ENCODE measurements around the gene MED12. TPM values are rescaled to one million over a fixed set of nuclear protein-coding genes. Genes with fewer than 3 reads are reported as not detected.
A peak's percentile ranks its signal among the peaks of the same experiment; 100 is the strongest.

MED12 gene
- total and polyA plus RNA-seq, 5 donors: 10.2 to 25.9 (median 22.6) TPM

DNA sequence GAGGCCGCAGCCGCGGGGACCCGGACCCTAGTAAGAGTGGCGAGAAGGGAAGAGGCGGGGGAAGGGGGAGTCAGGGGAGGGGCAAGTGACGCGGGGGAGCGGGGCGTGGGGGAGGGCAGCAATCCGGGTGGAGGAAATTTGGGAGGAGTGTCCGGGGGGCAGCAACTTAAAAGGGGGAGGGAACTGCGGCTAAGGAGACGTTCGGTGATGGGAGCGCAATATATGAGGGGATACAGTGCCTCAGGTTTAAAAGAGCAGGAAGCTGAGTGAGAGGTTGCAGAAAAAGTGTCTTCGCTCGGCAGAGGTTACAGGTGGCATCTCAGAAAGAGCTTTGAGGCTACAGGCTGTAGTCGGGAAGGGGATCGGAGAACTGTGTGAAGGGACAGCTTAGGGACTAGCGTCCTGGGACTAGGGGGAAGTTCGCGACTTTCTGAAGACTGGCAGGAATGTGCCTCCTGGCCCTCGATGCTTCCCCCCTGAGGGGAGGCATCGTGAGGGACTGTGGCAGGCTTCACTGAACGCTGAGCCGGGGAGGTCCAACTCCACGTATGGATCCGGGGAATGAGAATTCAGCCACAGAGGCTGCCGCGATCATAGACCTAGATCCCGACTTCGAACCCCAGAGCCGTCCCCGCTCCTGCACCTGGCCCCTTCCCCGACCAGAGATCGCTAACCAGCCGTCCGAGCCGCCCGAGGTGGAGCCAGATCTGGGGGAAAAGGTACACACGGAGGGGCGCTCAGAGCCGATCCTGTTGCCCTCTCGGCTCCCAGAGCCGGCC, 22.2 kb upstream of the MED12 start:
- peak overlapping the region; percentile 42 for H3K27ac ChIP-seq (ENCODE audit: low read length)
- H3K4me1 ChIP-seq (ENCODE audit: control insufficient read depth, insufficient read depth, low read length): peaks cover 5% of the 10 kb centered on the region
- WGBS: under 1% methylated on average over 46 of the region's 46 CpGs
- no peaks in the 10 kb centered on the region for H3K27me3 ChIP-seq (ENCODE audit: control insufficient read depth, insufficient read depth)
- intact Hi-C loops (cut with DNase I): loop anchor here in 2 of 4 donors (10.0 kb wide), 1 partner anchor 79 kb away; no protein-coding TSS in a partner anchor
- ATAC-seq: peak; percentile 85 to 88
- no peaks in the 10 kb centered on the region for H3K9me3 ChIP-seq (ENCODE audit: control insufficient read depth, low read length)
- DNase-seq: no peak
- peak overlapping the region; percentile 91 for H3K4me3 ChIP-seq (ENCODE audit: low read length)

- ATAC-seq (no peak), DNase-seq (peak in 1 of 3 donors; percentile 59)
- Histone ChIP-seq H3K4me1 (ENCODE audit: control insufficient read depth, insufficient read depth, low read length) (peaks cover 5% of the 10 kb centered on the region), H3K27me3 (ENCODE audit: control insufficient read depth, insufficient read depth) (no peaks in the 10 kb centered on the region), H3K27ac (ENCODE audit: low read length) (no peak overlapping the region), H3K4me3 (ENCODE audit: low read length) (peak overlapping the region; percentile 91), H3K9me3 (ENCODE audit: control insufficient read depth, low read length) (no peaks in the 10 kb centered on the region)
- intact Hi-C loops (cut with DNase I): loop anchor here in 2 of 4 donors (10.0 kb wide), 1 partner anchor 78 kb away; no protein-coding TSS in a partner anchor
- 3% methylated on average over 9 of the region's 9 CpGs for WGBS
Measured at GRCh38 chrX:71096760-71097032, 21.7 kb upstream of the MED12 start.

- 14% methylated on average over 2 of the region's 2 CpGs for WGBS
- peak in 1 of 2 donors; percentile 31 for ATAC-seq
- Histone ChIP-seq H3K9me3 (ENCODE audit: control insufficient read depth, low read length) (no peaks in the 10 kb centered on the region), H3K27me3 (ENCODE audit: control insufficient read depth, insufficient read depth) (no peaks in the 10 kb centered on the region), H3K4me3 (ENCODE audit: low read length) (no peak overlapping the region), H3K4me1 (ENCODE audit: control insufficient read depth, insufficient read depth, low read length) (peaks cover 5% of the 10 kb centered on the region), H3K27ac (ENCODE audit: low read length) (no peak overlapping the region)
- intact Hi-C loops (cut with DNase I): loop anchor here in 2 of 4 donors (10.0 kb wide), 1 partner anchor 76 kb away; no protein-coding TSS in a partner anchor
- DNase-seq: peak; percentile 43 to 86 (median 76)
Measured at GRCh38 chrX:71098302-71098701, 20.1 kb upstream of the MED12 start.

DNA sequence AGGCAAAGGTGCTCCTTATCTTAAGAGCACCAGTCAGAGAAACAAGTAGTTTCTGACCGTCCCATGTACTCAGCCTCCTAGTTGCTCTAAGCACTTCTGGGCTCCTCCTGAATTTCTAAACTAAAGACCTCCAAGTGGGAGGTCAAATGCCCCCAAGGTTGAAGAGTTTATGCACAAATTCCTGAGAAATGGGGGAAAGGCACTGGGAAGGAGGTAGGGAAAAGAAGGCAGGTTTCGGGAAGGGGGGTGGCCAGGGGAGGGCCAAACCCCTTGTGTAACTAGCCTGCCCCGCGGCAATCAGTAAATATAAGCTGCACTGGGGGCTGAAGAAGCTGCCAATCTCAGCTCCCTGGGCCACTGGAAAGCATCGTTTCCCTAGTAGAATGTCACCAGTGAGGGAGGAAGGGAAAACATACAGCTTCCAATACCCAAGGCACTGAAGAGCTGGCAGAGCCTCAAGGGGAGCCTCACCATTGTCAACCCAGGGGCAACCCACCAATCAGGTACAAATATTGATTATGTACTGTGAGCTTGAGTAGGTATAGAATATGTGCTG, 19.4 kb upstream of the MED12 start:
- DNase-seq (no peak), ATAC-seq (no peak)
- Histone ChIP-seq H3K9me3 (ENCODE audit: control insufficient read depth, low read length) (no peaks in the 10 kb centered on the region), H3K4me3 (ENCODE audit: low read length) (no peak overlapping the region), H3K4me1 (ENCODE audit: control insufficient read depth, insufficient read depth, low read length) (peaks cover 5% of the 10 kb centered on the region), H3K27me3 (ENCODE audit: control insufficient read depth, insufficient read depth) (no peaks in the 10 kb centered on the region), H3K27ac (ENCODE audit: low read length) (no peak overlapping the region)
- 70% methylated on average over 5 of the region's 5 CpGs for WGBS
- intact Hi-C loops (cut with DNase I): loop anchor here in 2 of 4 donors (10.0 kb wide), 1 partner anchor 76 kb away; no protein-coding TSS in a partner anchor

- H3K4me3 ChIP-seq (ENCODE audit: low read length): no peak overlapping the region
- WGBS: 86% methylated on average over 4 of the region's 4 CpGs
- no peaks in the 10 kb centered on the region for H3K27me3 ChIP-seq (ENCODE audit: control insufficient read depth, insufficient read depth)
- no peaks in the 10 kb centered on the region for H3K9me3 ChIP-seq (ENCODE audit: control insufficient read depth, low read length)
- ATAC-seq: no peak
- no peak for DNase-seq
- intact Hi-C loops (cut with DNase I): loop anchor here in 2 of 4 donors (10.0 kb wide), 1 partner anchor 75 kb away; no protein-coding TSS in a partner anchor
- H3K4me1 ChIP-seq (ENCODE audit: control insufficient read depth, insufficient read depth, low read length): peaks cover 5% of the 10 kb centered on the region
- no peak overlapping the region for H3K27ac ChIP-seq (ENCODE audit: low read length)
Measured at GRCh38 chrX:71099736-71100135, 18.7 kb upstream of the MED12 start.

- WGBS: 79% methylated on average over 31 of the region's 31 CpGs
- H3K4me1 ChIP-seq (ENCODE audit: control insufficient read depth, insufficient read depth, low read length): peaks cover 2% of the 10 kb centered on the region
- intact Hi-C loops (cut with DNase I): no loop called here
- ATAC-seq (no peak), DNase-seq (no peak)
- H3K27ac ChIP-seq (ENCODE audit: low read length): no peak overlapping the region
- no peaks in the 10 kb centered on the region for H3K27me3 ChIP-seq (ENCODE audit: control insufficient read depth, insufficient read depth)
- H3K4me3 ChIP-seq (ENCODE audit: low read length): no peak overlapping the region
- H3K9me3 ChIP-seq (ENCODE audit: control insufficient read depth, low read length): no peaks in the 10 kb centered on the region
Measured at GRCh38 chrX:71100581-71101505, 17.6 kb upstream of the MED12 start.

DNA sequence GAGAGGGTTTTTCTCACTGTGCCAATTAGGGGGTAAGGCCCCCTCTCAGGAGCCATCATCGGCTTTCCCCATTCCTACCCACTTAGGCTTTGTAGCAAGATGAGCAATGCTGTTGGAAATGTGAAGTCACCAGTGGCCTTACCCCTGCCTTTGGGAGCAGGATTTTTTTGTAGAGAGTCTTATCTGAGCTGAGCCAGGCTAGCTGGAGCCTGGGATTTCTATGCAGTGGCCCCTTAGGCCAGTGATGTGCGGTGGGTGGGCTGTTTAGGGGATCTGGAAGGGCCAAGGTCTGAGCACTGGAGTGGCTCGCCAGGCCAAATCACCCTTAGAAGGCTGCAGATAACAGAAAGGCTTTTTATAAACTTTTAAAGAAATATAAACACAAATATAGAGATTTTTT, 16.1 kb upstream of the MED12 start:
- Histone ChIP-seq H3K9me3 (ENCODE audit: control insufficient read depth, low read length) (no peaks in the 10 kb centered on the region), H3K27ac (ENCODE audit: low read length) (no peak overlapping the region), H3K27me3 (ENCODE audit: control insufficient read depth, insufficient read depth) (no peaks in the 10 kb centered on the region), H3K4me3 (ENCODE audit: low read length) (no peak overlapping the region), H3K4me1 (ENCODE audit: control insufficient read depth, insufficient read depth, low read length) (no peaks in the 10 kb centered on the region)
- WGBS: 52% methylated on average over 3 of the region's 3 CpGs
- intact Hi-C loops (cut with DNase I): no loop called here
- DNase-seq (no peak), ATAC-seq (no peak)

- H3K4me3 ChIP-seq (ENCODE audit: low read length): no peak overlapping the region
- intact Hi-C loops (cut with DNase I): no loop called here
- no peaks in the 10 kb centered on the region for H3K4me1 ChIP-seq (ENCODE audit: control insufficient read depth, insufficient read depth, low read length)
- 34% methylated on average over 10 of the region's 10 CpGs for WGBS
- no peaks in the 10 kb centered on the region for H3K9me3 ChIP-seq (ENCODE audit: control insufficient read depth, low read length)
- H3K27me3 ChIP-seq (ENCODE audit: control insufficient read depth, insufficient read depth): no peaks in the 10 kb centered on the region
- peak overlapping the region; percentile 1 for H3K27ac ChIP-seq (ENCODE audit: low read length)
- DNase-seq (no peak), ATAC-seq (peak; percentile 47 to 48)
Measured at GRCh38 chrX:71103110-71103983, 15.0 kb upstream of the MED12 start.

DNA sequence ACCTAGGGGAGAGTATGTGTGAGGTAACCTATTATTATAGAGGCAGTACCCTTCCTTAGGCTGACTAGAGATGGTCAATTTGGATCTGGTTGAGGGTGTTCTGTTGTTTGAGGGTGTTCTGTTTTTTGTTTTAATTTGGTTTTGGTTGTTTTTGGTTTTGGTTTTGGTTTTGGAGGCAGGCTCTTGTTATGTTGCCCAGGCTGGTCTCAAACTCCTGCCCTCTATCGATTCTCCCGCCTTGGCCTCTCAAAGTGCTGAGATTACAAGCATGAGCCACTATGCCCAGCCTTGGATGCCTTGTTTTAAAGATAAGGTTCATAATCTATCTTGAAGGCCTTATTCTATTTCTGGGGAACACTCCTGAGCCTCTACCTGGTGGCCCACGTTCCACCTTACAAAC, 12.8 kb upstream of the MED12 start:
- H3K9me3 ChIP-seq (ENCODE audit: control insufficient read depth, low read length): no peaks in the 10 kb centered on the region
- ATAC-seq: no peak
- WGBS: 90% methylated on average over 3 of the region's 3 CpGs
- no peak for DNase-seq
- H3K27ac ChIP-seq (ENCODE audit: low read length): no peak overlapping the region
- intact Hi-C loops (cut with DNase I): no loop called here
- H3K4me1 ChIP-seq (ENCODE audit: control insufficient read depth, insufficient read depth, low read length): no peaks in the 10 kb centered on the region
- H3K4me3 ChIP-seq (ENCODE audit: low read length): no peak overlapping the region
- H3K27me3 ChIP-seq (ENCODE audit: control insufficient read depth, insufficient read depth): no peaks in the 10 kb centered on the region

GRCh38 chrX:71106427-71106826, 12.0 kb upstream of the MED12 start, which contains the start of gene CXorf65:
TSS of gene CXorf65 (minus strand) at chrX:71106740. CDS start at chrX:71106556, 184 bp downstream.
- no peaks in the 10 kb centered on the region for H3K27me3 ChIP-seq (ENCODE audit: control insufficient read depth, insufficient read depth)
- no peak within 1 kb of the TSS for H3K4me3 ChIP-seq (ENCODE audit: low read length)
- H3K27ac ChIP-seq (ENCODE audit: low read length): no peak within 1 kb of the TSS
- no peak for ATAC-seq
- DNase-seq: no peak
- 82% methylated on average over 1 of the region's 1 CpG for WGBS
- no peaks in the 10 kb centered on the region for H3K9me3 ChIP-seq (ENCODE audit: control insufficient read depth, low read length)
- intact Hi-C loops (cut with DNase I): no loop called here
- no peaks in the 10 kb centered on the region for H3K4me1 ChIP-seq (ENCODE audit: control insufficient read depth, insufficient read depth, low read length)
